Skeletal muscle tissue (tissue), 4 donors: Measurements from ENCODE around the gene ARSH. TPM values are rescaled to one million over a fixed set of nuclear protein-coding genes. Genes with fewer than 3 reads are reported as not detected.
"Not testable (repeated sequence)": the region's sequence is repeated elsewhere in the genome, so short reads cannot be mapped to it uniquely, and the experiment has no call there.

Source experiments
- H3K27ac ChIP-seq: one replicate; pipeline ENCODE4 v1.7.0; 2013; ENCODE audit warnings: mild to moderate bottlenecking, low read depth, low read length, inconsistent platforms
- H3K27me3 ChIP-seq, 3 donors: one replicate each; pipeline ENCODE4 v1.7.0; 2013; ENCODE audit warnings: low read length in 3 of 3; ENCODE audit not compliant: control insufficient read depth in 3 of 3, insufficient read depth in 3 of 3
- H3K36me3 ChIP-seq, 3 donors: one replicate each; pipeline ENCODE4 v1.7.0; 2013; ENCODE audit warnings: low read length in 3 of 3; ENCODE audit not compliant: control insufficient read depth in 3 of 3, insufficient read depth in 3 of 3
- H3K4me1 ChIP-seq, 3 donors: one replicate each; pipeline ENCODE4 v1.7.0; 2013; ENCODE audit warnings: low read length in 3 of 3, mild to moderate bottlenecking in 3 of 3; ENCODE audit not compliant: control insufficient read depth in 3 of 3, insufficient read depth in 3 of 3
- H3K4me3 ChIP-seq, 3 donors: one replicate each; pipeline ENCODE4 v1.7.0; 2013; ENCODE audit warnings: low read length in 3 of 3
- H3K9ac ChIP-seq, 3 donors: one replicate each; pipeline ENCODE4 v1.7.0; 2013; ENCODE audit warnings: low read length in 3 of 3, mild to moderate bottlenecking in 3 of 3, moderate library complexity in 2 of 3, low read depth in 1 of 3
- H3K9me3 ChIP-seq, 3 donors: one replicate each; pipeline ENCODE4 v1.7.0; 2013; ENCODE audit warnings: low read length in 3 of 3; ENCODE audit not compliant: control insufficient read depth in 3 of 3
- total RNA-seq: library from RNA; depleted of rRNA; stranded (reverse); fragments of >200 nt; gene quantifications from one replicate; pipeline ENCODE4 v1.2.3, GENCODE V29; 2014
- donor health status: Osteomylitis.

ARSH gene
- total RNA-seq: not detected

- no peak within 1 kb of the TSS for H3K4me3 ChIP-seq
- H3K9ac ChIP-seq: no peak within 1 kb of the TSS
- H3K36me3 ChIP-seq: no peaks in the 10 kb centered on the region
- no peak within 1 kb of the TSS for H3K27ac ChIP-seq
- no peaks in the 10 kb centered on the region for H3K4me1 ChIP-seq
- H3K27me3 ChIP-seq: no peaks in the 10 kb centered on the region
- H3K9me3 ChIP-seq: no peaks in the 10 kb centered on the region
These were observed at the start of gene ARSH for GRCh38 chrX:3006495-3006894. Gene ARSH (plus strand): TSS chrX:3006546. CDS start chrX:3006613, 67 bp downstream.

- Histone ChIP-seq H3K4me1 (no peaks in the 10 kb centered on the region), H3K36me3 (no peaks in the 10 kb centered on the region), H3K9ac (no peak overlapping the region), H3K27ac (no peak overlapping the region), H3K4me3 (no peak overlapping the region), H3K9me3 (no peaks in the 10 kb centered on the region), H3K27me3 (no peaks in the 10 kb centered on the region)
These were observed 48.1 kb upstream of the ARSH start for GRCh38 chrX:2958199-2958598.

- no peak overlapping the region for H3K4me3 ChIP-seq
- H3K9ac ChIP-seq: no peak overlapping the region
- no peak overlapping the region for H3K27ac ChIP-seq
- peaks cover 0 to 3% (median 0%) of the 10 kb centered on the region in 3 donors for H3K27me3 ChIP-seq
- H3K36me3 ChIP-seq: no peaks in the 10 kb centered on the region
- H3K4me1 ChIP-seq: no peaks in the 10 kb centered on the region
- H3K9me3 ChIP-seq: no peaks in the 10 kb centered on the region
These were observed 45.4 kb upstream of the ARSH start for GRCh38 chrX:2960861-2961515.

GRCh38 chrX:2962381-2962780, 44.0 kb upstream of the ARSH start:
- Histone ChIP-seq H3K27me3 (peaks cover 0 to 3% (median 0%) of the 10 kb centered on the region in 3 donors), H3K27ac (no peak overlapping the region), H3K36me3 (no peaks in the 10 kb centered on the region), H3K4me1 (no peaks in the 10 kb centered on the region), H3K9ac (no peak overlapping the region), H3K9me3 (no peaks in the 10 kb centered on the region), H3K4me3 (no peak overlapping the region)

GRCh38 chrX:2963449-2963848, 42.9 kb upstream of the ARSH start:
- not testable (repeated sequence) for H3K9me3 ChIP-seq, H3K27ac ChIP-seq, H3K36me3 ChIP-seq, H3K9ac ChIP-seq, H3K27me3 ChIP-seq, H3K4me1 ChIP-seq, H3K4me3 ChIP-seq

GRCh38 chrX:2963992-2964794, 42.2 kb upstream of the ARSH start:
- not testable (repeated sequence) for H3K4me1 ChIP-seq, H3K9ac ChIP-seq, H3K36me3 ChIP-seq, H3K4me3 ChIP-seq, H3K9me3 ChIP-seq, H3K27me3 ChIP-seq, H3K27ac ChIP-seq

- no peak overlapping the region for H3K9ac ChIP-seq
- H3K4me1 ChIP-seq: no peaks in the 10 kb centered on the region
- no peak overlapping the region for H3K27ac ChIP-seq
- H3K9me3 ChIP-seq: no peaks in the 10 kb centered on the region
- H3K27me3 ChIP-seq: peaks cover 0 to 3% (median 0%) of the 10 kb centered on the region in 3 donors
- no peak overlapping the region for H3K4me3 ChIP-seq
- H3K36me3 ChIP-seq: no peaks in the 10 kb centered on the region
These were observed 40.4 kb upstream of the ARSH start for GRCh38 chrX:2965965-2966364.

GRCh38 chrX:2967012-2967411, 39.3 kb upstream of the ARSH start:
- H3K4me3 ChIP-seq: no peak overlapping the region
- no peaks in the 10 kb centered on the region for H3K4me1 ChIP-seq
- H3K9ac ChIP-seq: no peak overlapping the region
- no peaks in the 10 kb centered on the region for H3K9me3 ChIP-seq
- no peaks in the 10 kb centered on the region for H3K36me3 ChIP-seq
- peaks cover 0 to 3% (median 0%) of the 10 kb centered on the region in 3 donors for H3K27me3 ChIP-seq
- no peak overlapping the region for H3K27ac ChIP-seq

GRCh38 chrX:2967584-2967983, 38.8 kb upstream of the ARSH start:
- Histone ChIP-seq H3K36me3 (no peaks in the 10 kb centered on the region), H3K4me1 (no peaks in the 10 kb centered on the region), H3K9ac (no peak overlapping the region), H3K9me3 (no peaks in the 10 kb centered on the region), H3K4me3 (no peak overlapping the region), H3K27me3 (peaks cover 0 to 3% (median 0%) of the 10 kb centered on the region in 3 donors), H3K27ac (no peak overlapping the region)
